Kasumi-1 (cell line): ENCODE measurements around the gene PTPRE.

Experiments
- DNase-seq, 2 experiments: peaks; one replicate each; lab custom pipeline; 2025; lab: John Stamatoyannopoulos, UW

PTPRE gene

DNA sequence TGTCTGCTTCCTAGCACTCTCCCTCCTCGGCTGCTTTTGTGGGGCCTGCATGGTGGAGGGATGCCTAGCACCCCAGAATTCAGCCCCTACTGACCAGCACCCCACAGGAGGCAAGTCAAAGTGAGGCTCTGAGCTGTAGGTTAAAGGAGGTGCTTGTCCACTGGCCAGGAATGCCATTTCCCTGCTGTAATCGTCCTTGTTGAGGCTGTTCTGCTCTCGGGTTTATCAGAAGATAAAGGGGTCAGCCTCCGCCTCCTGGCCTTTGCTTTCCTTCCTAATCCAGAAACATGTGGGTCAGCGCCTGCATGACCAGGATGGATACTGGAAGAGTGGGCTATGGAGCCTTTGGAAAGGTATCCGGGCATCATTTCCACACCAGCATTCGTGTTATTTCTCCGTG, 120.4 kb downstream of the PTPRE start:
- DNase-seq: no peak

DNA sequence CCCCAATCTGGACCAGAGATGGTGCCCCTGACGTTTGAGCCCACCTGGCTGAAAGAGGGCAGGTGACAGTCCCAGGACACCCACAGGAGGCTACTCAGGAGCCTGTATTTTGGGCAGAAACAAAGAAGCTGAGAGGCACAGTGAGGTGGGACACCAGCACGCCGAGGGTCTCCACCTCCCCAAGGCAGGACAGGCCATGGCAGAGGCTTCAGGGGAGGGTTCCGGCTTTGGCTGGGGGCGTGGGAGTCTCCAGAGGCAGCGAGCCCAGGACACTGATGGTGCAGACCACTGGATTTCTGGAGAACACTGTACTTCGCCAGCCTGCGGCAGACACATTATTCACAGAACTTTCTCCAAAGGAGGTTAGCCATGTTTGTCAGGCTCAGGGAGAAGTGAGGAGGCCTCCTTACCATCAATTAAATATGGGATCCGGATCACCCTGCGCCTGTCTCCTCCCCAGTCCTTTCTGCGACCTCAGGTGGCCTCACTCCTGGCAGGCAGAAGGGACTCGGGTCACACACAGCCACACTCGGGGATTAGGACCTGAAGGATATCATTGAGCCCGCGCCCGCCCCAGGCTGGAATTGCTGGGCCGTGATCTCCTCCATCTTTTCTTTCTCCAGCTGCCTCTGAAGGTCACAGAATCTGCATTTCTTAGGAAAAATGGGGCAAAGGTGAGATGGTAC, 121.1 kb downstream of the PTPRE start:
- no peak for DNase-seq

DNA sequence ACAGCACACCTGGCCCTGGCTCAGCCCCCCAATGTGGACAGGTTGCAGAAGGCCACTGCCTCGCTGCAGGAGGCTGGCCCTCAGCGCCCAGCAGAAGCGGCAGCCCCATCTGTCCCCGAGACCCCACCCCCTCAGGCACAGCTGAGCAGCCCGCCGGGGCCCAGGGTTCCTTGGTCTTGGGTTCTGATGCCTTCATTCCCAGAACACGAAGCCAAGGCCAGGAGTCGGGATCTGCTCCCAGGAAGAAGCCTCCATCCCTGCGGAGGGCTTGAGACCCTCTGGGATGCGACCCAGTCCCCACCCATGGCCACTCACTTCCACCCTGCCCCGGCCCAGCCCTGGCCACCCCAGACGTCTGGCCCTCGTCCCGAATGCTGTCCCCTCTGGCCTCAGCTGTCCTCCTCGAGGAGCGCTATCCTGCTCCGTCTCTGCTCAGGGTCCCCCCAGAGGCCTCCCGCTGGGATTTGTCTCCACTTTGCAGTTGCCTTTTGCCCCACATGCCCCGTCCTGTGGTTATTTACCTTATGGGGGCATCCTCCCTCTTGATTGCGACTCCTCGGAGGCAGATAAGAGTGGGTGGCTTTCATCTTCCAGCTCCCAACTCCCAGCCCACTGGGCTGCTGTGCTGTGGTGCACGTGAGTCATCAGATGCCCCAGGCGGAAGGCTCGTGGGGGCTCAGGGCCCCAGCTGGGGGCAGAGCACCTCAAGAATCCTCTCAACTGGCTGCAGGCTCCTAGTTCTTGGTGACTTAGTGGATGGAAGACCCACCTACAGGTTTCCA, 121.8 kb downstream of the PTPRE start:
- DNase-seq: no peak

DNA sequence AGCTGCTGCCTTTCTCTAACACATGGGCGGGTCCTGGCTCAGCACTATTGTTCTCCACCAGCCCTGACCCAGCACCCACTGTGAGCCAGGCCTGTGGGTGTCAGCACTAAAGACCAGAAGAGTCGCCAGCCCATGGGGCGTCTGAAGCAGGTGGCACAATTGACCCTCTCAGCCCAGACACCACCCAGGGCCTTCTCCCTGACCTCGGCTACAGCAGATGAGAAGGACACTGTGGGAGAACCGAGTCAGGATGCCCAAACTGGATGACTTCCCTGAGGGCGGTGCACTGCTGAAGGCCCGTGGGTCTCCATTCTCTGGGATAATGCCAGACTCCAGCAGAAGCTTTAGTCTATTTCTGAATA, 122.4 kb downstream of the PTPRE start:
- no peak for DNase-seq

DNA sequence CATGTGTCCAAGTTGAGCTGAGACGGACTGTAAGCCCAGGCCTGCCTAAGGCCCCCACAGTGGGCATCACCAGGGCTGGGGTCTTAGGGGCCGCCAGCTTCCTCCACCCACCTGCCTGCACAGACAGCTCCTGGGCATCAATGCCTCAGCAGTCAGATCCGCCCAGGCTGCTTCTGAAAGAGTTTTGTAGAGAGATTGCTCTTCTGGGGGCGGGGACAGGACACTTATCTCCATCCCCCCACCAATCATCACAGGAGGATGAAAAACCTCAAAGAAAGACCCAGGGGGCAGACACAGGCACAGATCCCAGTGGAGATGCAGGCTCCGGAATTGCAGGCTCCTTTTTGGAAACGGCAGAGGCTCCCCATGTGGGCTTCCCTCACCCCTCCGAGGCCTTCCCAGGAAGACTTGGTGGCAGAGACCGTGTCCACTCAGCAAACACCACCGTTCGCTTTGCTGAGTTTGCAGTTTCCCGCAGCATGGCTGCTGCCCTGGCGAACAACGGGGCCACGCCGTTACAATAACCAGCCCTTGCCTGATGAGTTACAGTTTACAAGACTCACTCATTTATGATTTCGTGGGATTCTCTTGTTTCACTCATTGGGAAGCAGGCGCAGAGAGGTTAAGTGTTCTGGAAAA, 122.9 kb downstream of the PTPRE start:
- DNase-seq: no peak

DNA sequence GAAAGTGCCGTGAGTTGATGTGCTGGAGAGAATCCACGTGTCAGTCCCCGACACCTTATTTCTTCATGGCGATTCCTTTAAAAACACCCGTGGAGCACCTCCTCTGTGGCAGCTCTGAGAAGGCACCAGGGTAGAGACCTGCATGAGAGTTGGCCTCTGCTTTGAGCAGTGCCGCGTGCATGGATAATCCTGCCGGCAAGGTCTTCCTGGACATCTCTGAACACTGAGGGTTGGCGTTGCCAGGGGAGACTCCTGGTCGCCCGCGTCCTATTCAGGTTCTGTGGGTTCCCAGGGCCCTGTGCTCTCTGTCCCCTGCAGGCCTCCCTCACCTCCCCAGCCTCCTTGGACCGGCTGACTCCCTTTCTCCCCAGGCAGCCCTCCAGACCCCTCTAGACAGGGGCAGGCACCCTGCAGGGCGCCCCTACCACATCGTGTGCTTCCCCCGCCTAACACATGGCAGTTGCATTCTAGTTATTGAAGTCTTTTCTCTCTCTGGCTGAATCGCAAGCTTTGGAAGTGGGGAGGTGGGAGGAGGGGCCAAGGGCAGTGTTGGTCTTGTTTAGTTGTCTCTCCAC, 123.7 kb downstream of the PTPRE start:
- DNase-seq: no peak

DNA sequence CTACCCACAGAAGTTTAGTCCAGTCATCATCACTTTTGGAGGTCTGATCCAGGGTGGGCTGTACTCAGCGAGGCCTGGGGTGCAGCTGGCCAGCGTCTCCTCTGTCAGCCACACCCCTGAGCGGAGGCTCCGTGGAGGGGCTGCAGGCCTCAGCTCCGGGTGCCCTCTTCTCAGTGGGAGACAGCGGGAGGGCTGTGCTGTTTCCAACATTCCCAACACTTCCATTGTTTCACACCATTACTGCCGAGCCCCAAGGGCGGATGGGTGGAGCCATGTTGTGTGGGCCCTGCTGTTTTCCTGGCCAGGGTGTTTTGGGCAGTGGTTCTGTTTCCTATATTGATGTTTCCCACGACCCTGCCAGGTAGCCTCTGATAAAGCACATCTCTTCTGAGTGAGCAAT, 124.3 kb downstream of the PTPRE start:
- no peak for DNase-seq

DNA sequence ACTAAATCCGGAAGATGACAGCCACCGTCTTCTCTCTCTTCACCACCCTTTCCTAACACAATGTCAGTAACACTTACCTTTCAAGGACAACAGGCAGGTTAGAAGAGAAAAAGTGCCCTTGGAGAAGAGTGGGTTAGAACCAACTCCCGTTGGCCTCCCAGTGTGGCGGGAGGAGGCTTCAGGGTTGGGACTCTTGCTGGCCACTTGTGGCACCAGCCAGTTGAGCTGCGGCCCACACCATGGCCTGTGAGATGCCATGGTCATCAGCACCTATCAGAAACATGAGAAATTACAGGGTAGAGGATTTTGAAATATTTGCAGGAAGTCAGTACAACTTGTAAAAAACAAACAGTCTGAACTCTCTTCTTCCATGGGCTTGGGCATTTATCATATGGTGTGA, 125.6 kb downstream of the PTPRE start:
- no peak for DNase-seq

DNA sequence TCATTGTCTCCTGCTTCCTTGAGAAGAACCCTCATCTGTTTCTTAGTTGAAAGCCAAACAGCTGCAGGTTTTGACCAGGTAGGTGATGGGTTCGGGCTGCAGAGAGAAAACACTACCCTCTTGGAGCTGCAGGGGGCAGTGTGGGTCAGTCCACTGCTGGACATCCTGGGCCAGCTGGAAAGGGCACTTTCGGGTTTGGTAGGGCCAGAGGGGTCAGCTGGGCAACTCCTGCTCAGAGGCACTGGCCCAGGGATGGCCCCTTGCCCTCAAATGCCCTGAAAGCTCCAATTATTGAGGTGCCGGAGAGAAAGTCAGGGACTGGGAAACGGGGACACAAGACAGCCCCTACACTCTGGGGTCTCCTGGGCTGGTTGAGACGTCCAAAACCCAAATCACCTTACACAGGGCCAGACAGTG, 128.7 kb downstream of the PTPRE start:
- peak; percentile 32 to 48 for DNase-seq

DNA sequence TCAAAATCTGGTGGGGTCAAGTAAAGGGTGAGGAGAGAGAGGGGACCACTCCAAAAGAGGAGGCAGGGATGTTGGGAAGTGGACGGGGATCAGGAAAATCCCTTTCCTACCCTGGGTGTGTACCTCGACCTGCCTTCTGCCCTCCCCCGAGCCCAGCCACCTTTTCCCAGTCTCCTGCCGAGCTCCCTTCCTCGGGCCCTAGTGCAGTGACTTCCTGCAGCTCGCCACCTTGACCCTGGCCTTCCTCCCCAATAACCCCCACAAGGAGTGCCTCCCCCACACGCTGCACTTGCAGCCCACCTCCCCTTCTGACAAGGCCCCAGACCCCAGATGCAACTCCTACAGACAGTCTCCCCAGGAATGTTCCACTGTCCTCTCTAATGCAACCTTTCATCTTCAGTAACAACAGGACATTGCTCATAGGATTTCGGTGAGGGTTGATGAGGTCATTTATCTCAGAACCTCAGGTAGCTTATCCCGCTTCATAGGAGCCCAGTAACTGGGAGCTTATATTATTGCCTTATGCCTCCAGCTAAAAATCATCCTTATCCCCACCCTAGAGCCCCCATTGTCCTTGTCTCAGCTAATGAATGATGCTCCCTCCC, 129.2 kb downstream of the PTPRE start:
- no peak for DNase-seq

DNA sequence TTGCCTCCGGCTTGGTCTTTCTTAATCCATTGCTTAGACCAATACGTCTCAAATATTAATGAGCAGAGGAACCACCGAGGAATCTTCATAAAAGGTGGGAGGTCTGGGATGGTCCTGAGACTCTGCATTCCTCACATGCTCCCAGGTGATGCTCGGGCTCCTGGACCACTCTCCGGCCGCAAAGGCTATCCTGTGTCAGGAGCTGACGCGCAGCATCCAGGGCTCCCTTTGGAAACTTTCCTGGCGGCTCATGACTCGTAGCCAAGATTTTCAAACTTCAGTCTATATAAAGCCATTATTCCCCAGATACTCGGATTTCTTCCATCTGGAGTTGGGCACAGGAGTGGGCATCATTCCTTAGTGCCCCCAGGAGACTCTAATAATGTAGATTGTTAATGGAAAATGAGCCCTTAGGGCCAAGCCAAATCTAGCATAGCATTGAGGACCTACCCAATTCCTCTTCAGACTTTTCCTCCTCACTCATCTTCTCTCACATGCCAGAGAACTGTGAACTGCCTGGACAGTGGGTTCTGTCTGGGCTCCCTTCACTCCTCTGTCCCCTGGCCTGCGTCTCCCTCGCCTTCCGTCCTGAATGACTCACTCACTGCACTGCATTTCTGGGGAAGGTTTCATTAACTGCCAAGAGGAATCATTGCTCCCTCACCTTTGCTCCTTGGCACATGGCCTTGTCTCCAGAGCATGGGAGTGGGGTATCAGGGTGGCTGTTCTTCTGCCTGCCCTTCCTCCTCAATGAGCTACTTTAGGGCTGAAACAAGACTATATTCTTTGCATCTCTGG, 130.0 kb downstream of the PTPRE start:
- DNase-seq: no peak

DNA sequence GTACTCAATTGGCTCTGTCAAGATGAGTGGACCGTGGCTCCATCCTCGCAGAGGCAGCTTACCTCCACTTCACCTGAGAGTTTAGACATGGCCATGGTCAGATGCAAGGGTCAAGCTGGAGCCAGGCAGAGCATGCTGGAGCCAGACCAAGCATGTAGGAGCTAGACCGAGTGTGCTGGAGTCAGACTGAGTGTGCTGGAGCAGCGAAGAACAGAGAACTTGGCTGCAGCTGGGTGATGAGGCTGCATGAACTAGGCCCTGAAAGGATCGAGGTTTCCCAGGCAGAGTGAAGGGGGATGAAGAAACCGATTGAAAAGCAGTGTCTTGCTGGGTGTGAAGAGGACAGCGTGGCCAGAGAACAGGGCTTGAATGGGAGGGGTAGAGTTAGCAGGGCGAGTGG, 133.2 kb downstream of the PTPRE start:
- DNase-seq: no peak

DNA sequence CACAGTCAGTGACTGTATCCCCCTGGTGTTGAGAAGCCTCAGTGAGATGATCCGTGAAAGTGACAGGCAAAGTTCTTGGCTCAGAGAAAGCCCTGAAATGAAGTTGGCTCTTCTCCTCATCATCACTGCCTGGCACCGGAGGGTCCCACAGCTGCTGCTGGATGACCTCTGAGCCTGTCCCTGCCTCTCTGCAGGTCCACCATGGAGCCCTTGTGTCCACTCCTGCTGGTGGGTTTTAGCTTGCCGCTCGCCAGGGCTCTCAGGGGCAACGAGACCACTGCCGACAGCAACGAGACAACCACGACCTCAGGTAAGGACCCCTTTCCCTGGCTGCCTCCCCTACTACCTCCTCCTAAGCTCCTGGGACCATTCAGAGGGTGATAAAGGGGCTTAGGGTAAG, 133.8 kb downstream of the PTPRE start:
- no peak for DNase-seq

DNA sequence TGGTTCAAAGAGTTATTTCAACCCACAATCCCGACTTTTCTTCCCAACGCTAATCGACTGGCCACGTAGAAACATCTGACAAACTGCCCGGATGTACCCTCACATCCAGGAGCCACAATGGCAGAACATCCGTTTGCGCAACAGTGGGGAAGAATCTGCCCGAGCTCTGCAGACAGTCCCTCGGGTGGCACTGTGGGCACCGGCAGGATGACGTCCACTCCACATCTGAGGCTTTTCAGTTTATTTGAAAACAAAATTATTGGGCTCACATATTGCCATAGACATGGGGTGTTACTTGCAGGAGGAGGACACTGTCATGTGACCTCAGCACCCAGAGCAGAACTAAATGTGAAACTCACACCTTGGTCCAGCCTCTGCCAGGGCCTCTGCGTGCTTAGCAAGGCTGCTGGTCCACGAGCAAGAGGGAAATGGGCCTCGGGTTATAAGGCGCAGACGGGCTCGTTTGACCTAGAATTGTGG, 135.3 kb downstream of the PTPRE start:
- DNase-seq: no peak

DNA sequence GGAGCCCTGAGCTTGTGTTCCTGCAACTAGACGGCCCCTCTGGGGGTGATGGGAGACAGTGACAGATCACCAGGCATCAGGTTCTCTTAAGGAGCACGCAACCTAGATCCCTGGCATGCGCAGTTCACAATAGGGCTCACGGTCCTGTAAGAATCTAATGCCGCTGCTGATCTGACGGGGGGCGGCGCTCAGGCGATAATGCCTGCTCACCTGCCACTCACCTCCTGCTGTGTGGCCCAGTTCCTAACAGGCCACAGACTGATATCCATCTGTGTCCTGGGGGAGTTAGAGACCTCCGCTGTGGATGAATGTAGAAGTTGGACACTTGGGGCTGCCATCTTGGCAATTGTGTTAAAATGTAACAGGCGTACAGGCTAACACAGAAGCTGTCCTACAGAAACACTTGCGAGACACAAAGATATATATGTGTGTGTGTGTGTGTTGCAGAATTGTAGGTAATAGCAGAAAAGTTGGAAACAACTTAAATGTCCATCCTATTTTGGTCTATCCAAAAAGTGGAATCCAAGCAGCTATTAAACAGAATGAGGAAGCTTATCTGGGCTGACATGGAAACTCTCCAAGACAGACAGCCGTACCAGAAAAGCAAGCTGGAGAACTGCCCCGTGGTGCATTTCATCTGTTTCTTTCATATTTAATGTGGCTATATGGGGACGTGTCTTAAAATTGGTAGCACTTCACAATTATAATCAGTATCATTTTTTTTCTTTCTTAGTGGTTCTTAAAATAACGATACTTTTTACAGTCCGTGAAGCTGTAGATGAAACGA, 136.5 kb downstream of the PTPRE start:
- DNase-seq: peak; percentile 47 to 72

DNA sequence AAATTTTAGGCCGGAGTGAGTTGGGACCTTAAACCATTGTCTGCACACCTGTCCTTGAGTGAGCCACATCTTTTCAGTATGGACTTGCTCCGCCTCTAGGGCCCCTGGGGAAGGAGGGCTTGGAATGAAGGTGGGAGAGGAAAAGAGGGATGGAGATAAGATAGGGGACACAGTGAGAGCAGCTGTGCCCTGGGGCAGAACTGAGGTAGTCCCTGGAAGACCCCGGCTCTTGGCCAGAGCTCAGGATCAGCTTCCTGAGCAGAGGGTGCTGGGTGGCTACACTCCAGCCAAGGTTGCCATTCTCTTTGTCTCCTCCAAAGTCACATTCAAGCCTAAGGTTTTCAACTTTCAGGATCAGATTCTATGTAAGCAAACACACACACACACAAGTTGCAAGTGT, 137.3 kb downstream of the PTPRE start:
- no peak for DNase-seq

DNA sequence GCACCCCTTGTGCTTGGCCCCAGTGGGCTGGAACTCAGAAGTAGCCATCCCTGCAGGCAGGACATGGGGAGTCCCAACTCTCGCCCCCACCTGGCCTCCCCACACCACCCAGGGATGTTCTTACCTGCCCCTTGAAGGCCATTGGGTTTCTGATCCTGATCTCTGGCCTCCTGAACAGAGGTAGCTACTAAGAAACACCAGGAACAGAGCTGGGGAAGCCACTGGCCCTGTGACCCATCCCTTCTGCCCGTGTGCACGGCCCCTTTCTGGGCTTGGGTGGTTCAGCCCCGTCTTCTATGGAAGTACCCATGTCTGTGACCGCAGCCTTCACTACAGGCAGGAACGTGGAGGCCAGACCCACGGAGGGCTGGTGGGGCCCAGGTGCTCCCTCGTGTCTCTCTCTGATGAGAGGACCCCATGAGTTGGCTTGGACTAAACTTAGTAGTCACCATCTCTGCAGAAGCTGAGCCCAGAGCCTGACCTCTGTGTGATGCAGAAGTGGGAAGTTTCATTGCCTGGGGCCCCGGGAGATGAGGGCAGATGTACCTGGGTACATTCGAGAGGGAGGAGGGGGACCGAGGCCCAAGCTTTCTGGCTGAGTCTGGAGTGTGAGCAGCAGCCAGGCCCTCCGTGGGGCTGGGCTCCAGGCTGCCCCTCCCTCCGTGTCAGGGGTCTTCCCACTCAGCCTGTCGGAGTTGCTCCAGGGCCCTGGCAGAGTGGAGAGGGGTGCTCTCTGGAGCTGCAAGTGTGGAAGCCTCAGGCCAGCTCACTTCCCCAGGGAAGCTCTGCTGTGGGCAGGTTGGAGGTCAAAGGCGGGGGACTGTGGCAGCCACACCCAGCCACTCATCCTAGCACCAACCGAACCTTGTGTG, 138.3 kb downstream of the PTPRE start:
- no peak for DNase-seq

DNA sequence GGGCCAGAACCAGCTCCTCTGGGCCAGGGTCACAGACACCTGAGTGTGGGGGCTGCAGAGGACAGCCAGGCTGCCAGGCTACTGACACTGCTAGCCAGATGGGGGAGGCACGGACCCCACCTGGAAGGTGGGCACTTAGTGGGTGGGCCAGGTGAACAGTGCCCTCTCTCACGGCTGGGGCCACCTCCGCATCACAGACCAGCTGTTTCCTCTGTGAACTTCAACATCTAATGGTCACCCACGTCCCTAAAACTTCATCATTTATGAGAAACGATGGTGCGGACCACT, 138.9 kb downstream of the PTPRE start:
- no peak for DNase-seq

DNA sequence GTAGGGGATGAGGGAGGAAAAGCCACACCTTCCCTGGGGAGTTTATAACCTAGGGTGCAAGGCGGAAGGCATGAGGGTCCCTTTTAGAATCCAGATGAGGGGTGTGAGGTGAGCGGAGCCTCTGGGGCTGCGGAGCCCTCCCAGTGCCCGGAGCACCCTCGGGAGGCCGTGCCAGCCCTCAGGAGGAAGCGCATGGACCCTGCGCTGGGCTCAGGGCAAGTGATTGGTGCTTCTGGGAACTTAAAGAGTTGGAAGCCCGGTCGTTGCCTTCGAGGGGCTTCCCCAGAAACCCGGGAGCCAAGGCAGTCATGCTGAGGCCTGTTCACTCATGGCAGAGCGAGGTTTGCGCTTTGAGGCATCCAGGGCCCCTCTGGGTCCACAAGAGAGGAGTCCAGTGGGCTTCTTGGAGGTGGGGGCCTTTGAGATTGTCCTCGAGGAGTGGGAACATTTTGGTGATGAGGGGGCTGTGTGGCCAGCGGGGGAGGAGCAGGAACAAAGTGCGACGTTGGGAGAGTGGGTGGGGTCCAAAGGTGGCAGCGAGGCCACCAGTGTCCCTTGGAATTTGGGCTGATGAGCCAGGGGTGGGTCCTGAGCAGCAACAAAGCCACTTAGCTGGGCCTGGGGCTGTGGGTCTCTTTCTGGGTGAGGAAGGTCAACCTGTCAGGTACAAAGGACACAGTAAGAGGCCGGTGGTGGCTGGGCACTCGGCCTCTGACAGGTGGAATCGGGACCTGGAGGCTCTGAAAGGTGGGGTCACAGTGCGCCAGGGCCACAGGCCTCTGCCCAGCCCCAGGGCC, 139.5 kb downstream of the PTPRE start:
- DNase-seq: no peak
